Keratinocyte (primary cell): Measurements from ENCODE around the gene SDK1.

Experiments used
- EZH2 ChIP-seq: IDR thresholded peaks from one replicate; pipeline ENCODE4 v1.6.1; 2012; ENCODE audit warnings: inconsistent platforms, mild to moderate bottlenecking, low read length, moderate library complexity
- TF ChIP-seq, protein P1 (sequence below), 3 experiments: IDR thresholded peaks in 1 of 3; conservative IDR thresholded peaks in 1 of 3; optimal IDR thresholded peaks in 1 of 3; 2 replicates in 2 of 3; 3 replicates in 1 of 3; pipeline versions ENCODE3 to v1.5.1; 2011; ENCODE audit warnings: low read length in 3 of 3, mild to moderate bottlenecking in 3 of 3, moderate library complexity in 2 of 3, control low read depth in 1 of 3, inconsistent platforms in 1 of 3; ENCODE audit not compliant: insufficient read depth in 2 of 3; ENCODE audit errors: extremely low read depth in 1 of 3

DNA sequence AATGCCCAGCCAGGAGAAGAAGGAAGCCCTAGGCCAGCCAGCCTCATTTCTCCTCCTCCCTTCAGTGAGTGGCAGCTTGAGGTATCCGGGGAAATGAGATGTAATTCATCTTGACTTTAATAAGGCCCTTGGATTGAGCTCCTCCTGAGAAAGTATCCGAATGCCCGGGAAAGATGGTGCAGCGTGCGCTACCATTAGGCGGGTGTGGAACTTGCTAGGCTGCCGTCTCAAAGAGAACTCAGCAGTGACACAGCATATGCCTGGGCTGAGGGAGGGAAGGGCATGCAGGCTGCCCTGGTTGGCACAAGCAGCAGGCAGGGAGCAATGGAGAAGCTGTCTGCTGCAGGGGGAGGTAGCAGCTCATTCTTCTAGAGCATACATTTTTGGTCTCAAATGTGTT, 721.2 kb downstream of the SDK1 start:
- TF ChIP-seq, protein P1, sequence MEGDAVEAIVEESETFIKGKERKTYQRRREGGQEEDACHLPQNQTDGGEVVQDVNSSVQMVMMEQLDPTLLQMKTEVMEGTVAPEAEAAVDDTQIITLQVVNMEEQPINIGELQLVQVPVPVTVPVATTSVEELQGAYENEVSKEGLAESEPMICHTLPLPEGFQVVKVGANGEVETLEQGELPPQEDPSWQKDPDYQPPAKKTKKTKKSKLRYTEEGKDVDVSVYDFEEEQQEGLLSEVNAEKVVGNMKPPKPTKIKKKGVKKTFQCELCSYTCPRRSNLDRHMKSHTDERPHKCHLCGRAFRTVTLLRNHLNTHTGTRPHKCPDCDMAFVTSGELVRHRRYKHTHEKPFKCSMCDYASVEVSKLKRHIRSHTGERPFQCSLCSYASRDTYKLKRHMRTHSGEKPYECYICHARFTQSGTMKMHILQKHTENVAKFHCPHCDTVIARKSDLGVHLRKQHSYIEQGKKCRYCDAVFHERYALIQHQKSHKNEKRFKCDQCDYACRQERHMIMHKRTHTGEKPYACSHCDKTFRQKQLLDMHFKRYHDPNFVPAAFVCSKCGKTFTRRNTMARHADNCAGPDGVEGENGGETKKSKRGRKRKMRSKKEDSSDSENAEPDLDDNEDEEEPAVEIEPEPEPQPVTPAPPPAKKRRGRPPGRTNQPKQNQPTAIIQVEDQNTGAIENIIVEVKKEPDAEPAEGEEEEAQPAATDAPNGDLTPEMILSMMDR (optimal IDR thresholded peaks at IDR 0.05 in 1 of 3, IDR thresholded peaks at IDR 0.05 in 1 of 3, conservative IDR thresholded peaks at IDR 0.05 in 1 of 3; ENCODE audit: extremely low read depth in 1 of 3, insufficient read depth in 2 of 3, low read length in 3 of 3): no peak
- no peak for TF ChIP-seq EZH2
